GM23338 (cell line): ENCODE data around the gene NRP2. TPM values are rescaled to one million over a fixed set of nuclear protein-coding genes. Genes with fewer than 3 reads are reported as not detected.

Experiments
- ATAC-seq: fragments of 200-7000 bp; cut with Tn5 transposase; 3 replicates; pipeline ENCODE4 v1.9.1; 2020
- DNase-seq: peaks from one replicate; pipeline ENCODE4 v3.0.0-alpha.2; 2015; ENCODE audit warnings: low spot score
- H2AFZ ChIP-seq: fragments of 200-600 bp; sonication (generic); 2 replicates; pipeline ENCODE4 v1.8.0; 2016; ENCODE audit warnings: antibody characterized with exemption, mild to moderate bottlenecking, moderate library complexity
- H3F3A ChIP-seq: fragments of 200-600 bp; sonication (generic); replicated peaks from 2 replicates; pipeline ENCODE4 v1.8.0; 2017; ENCODE audit warnings: antibody characterized with exemption, mixed run types, low read depth
- H3K27ac ChIP-seq: fragments of 200-600 bp; sonication (generic); 2 replicates; pipeline ENCODE4 v1.6.1; 2016; ENCODE audit warnings: low read depth
- H3K27me3 ChIP-seq: fragments of 200-600 bp; sonication (generic); 2 replicates; pipeline ENCODE4 v1.8.0; 2016; ENCODE audit warnings: mild to moderate bottlenecking, mixed run types, moderate library complexity; ENCODE audit not compliant: insufficient read depth
- H3K36me3 ChIP-seq: fragments of 200-600 bp; sonication (generic); 2 replicates; pipeline ENCODE4 v1.8.0; 2016; ENCODE audit warnings: mild to moderate bottlenecking; ENCODE audit not compliant: insufficient read depth
- H3K4me1 ChIP-seq: fragments of 200-600 bp; sonication (generic); 2 replicates; pipeline ENCODE4 v1.8.0; 2016; ENCODE audit warnings: mild to moderate bottlenecking, moderate library complexity; ENCODE audit not compliant: insufficient read depth
- H3K4me2 ChIP-seq: fragments of 200-600 bp; sonication (generic); 2 replicates; pipeline ENCODE4 v1.7.1; 2017; ENCODE audit warnings: mixed run types
- H3K4me3 ChIP-seq: fragments of 200-600 bp; sonication (generic); 2 replicates; pipeline ENCODE4 v1.6.1; 2016; ENCODE audit warnings: mixed run types
- H3K79me2 ChIP-seq: fragments of 200-600 bp; sonication (generic); replicated peaks from 2 replicates; pipeline ENCODE4 v1.8.0; 2017; ENCODE audit warnings: mild to moderate bottlenecking; ENCODE audit not compliant: insufficient read depth
- H3K9me2 ChIP-seq: fragments of 200-600 bp; sonication (generic); 2 replicates; pipeline ENCODE4 v1.8.0; 2017; ENCODE audit not compliant: insufficient read depth
- H4K20me1 ChIP-seq: fragments of 200-600 bp; sonication (generic); replicated peaks from 2 replicates; pipeline ENCODE4 v1.8.0; 2017; ENCODE audit warnings: mild to moderate bottlenecking; ENCODE audit not compliant: insufficient read depth
- H3K27ac Mint-ChIP-seq: 2 replicates; pipeline ENCODE4 v1.8.0; 2020; ENCODE audit warnings: inconsistent platforms, mild to moderate bottlenecking, moderate library complexity, mixed read lengths
- H3K27me3 Mint-ChIP-seq: 3 replicates; pipeline ENCODE4 v1.8.0; 2022; ENCODE audit warnings: low read depth, mild to moderate bottlenecking, moderate library complexity, mixed read lengths, inconsistent platforms; ENCODE audit not compliant: insufficient read depth, poor library complexity
- H3K36me3 Mint-ChIP-seq: 3 replicates; pipeline ENCODE4 v1.8.0; 2021; ENCODE audit warnings: low read depth, mild to moderate bottlenecking, inconsistent platforms, moderate library complexity, mixed read lengths
- H3K4me1 Mint-ChIP-seq: 3 replicates; pipeline ENCODE4 v1.8.0; 2020; ENCODE audit warnings: mild to moderate bottlenecking, inconsistent platforms, mixed read lengths
- H3K4me3 Mint-ChIP-seq: 3 replicates; pipeline ENCODE4 v1.8.0; 2021; ENCODE audit warnings: moderate library complexity, mild to moderate bottlenecking, inconsistent platforms, mixed read lengths
- H3K9me3 Mint-ChIP-seq: 3 replicates; pipeline ENCODE4 v1.8.0; 2020; ENCODE audit warnings: moderate library complexity, mild to moderate bottlenecking, inconsistent platforms, mixed read lengths
- EZH2 ChIP-seq: fragments of 200-600 bp; sonication (generic); IDR thresholded peaks from one replicate; pipeline ENCODE4 v1.8.0; 2017; ENCODE audit warnings: antibody characterized with exemption, mild to moderate bottlenecking, low read depth; ENCODE audit not compliant: unreplicated experiment
- EZH2phosphoT487 ChIP-seq: fragments of 200-600 bp; sonication (generic); IDR thresholded peaks from one replicate; pipeline ENCODE4 v1.8.1; 2018; ENCODE audit warnings: antibody characterized with exemption; ENCODE audit not compliant: unreplicated experiment
- JUNB ChIP-seq: IDR thresholded peaks from one replicate; pipeline ENCODE4 v1.6.1; 2016; ENCODE audit warnings: antibody characterized with exemption; ENCODE audit not compliant: unreplicated experiment
- ZNF462 ChIP-seq: fragments of 250-450 bp; sonication (Bioruptor Pico); IDR thresholded peaks from 2 replicates; pipeline ENCODE4 v1.5.0; 2020; ENCODE audit warnings: mild to moderate bottlenecking, moderate library complexity
- polyA plus RNA-seq: library from polyadenylated mRNA; unstranded; fragments of >200 nt; fragmentation: Nextera tagmentation; extraction: Ambion mirVana; gene quantifications from 2 replicates; pipeline ENCODE4 v1.2.1, GENCODE V29; 2016
- total RNA-seq: library from RNA; depleted of rRNA; stranded (reverse); fragments of >200 nt; shearing (Covaris generic); gene quantifications from 2 replicates; pipeline ENCODE4 v1.2.3, GENCODE V29; 2014

NRP2 gene
- total and polyA plus RNA-seq, 2 experiments from 2014 or later, result 18.4 to 22.0 TPM

- no peak for TF ChIP-seq ZNF462 (CRISPR knock-in tag)
- TF ChIP-seq EZH2, result no peak
Observed at GRCh38 chr2:205704127-205704741, 21.9 kb downstream of the NRP2 start (continued).

- peaks cover 8% of the 10 kb centered on the region; the same call in 1 of the 2 replicates for H3K79me2 ChIP-seq
- Mint-ChIP-seq H3K4me1 (peaks cover 34% of the 10 kb centered on the region), H3K36me3 (no peaks in the 10 kb centered on the region; the same call in 2 of the 3 replicates), H3K4me3 (no peak overlapping the region), H3K27ac (no peak overlapping the region), H3K9me3 (no peaks in the 10 kb centered on the region), H3K27me3 (peaks cover 5% of the 10 kb centered on the region)
- H3K4me2 ChIP-seq, result no peak overlapping the region
- H4K20me1 ChIP-seq, result no peaks in the 10 kb centered on the region; the same call in 1 of the 2 replicates
- peaks cover 14% of the 10 kb centered on the region; the same call in 1 of the 2 replicates for H3K4me1 ChIP-seq
- H3K36me3 ChIP-seq, result no peaks in the 10 kb centered on the region
- no peak for ATAC-seq
- no peak overlapping the region for H3K4me3 ChIP-seq
- no peak overlapping the region for H3K27ac ChIP-seq
- H3F3A ChIP-seq, result no peaks in the 10 kb centered on the region
- no peak for DNase-seq
- no peaks in the 10 kb centered on the region for H3K27me3 ChIP-seq
- H3K9me2 ChIP-seq, result no peaks in the 10 kb centered on the region
- no peak overlapping the region for H2AFZ ChIP-seq
- no peak for TF ChIP-seq EZH2phosphoT487
- no peak for TF ChIP-seq EZH2
- no peak for TF ChIP-seq ZNF462 (CRISPR knock-in tag)
- TF ChIP-seq JUNB, result no peak
Observed at GRCh38 chr2:205705511-205706349, 23.4 kb downstream of the NRP2 start.
